Ishikawa (cell line): Measurements from ENCODE around the gene TGM5.

Experiments used
- CEBPB ChIP-seq: IDR thresholded peaks from 2 replicates; pipeline ENCODE4 v1.6.1; 2012
- EGR1 ChIP-seq: IDR thresholded peaks from 2 replicates; pipeline ENCODE4 v1.6.1; 2012
- EP300 ChIP-seq: IDR thresholded peaks from 2 replicates; pipeline ENCODE4 v1.6.1; 2012; ENCODE audit warnings: borderline replicate concordance
- MAX ChIP-seq: IDR thresholded peaks from 2 replicates; pipeline ENCODE4 v1.6.1; 2012
- NFIC ChIP-seq: IDR thresholded peaks from 2 replicates; pipeline ENCODE4 v1.6.1; 2012
- RAD21 ChIP-seq: IDR thresholded peaks from 2 replicates; pipeline ENCODE4 v1.6.1; 2012; ENCODE audit warnings: low read depth
- TAF1 ChIP-seq: IDR thresholded peaks from 2 replicates; pipeline ENCODE4 v1.6.1; 2012; ENCODE audit warnings: low read depth, mild to moderate bottlenecking
- TCF12 ChIP-seq: IDR thresholded peaks from 2 replicates; pipeline ENCODE4 v1.6.1; 2012; ENCODE audit warnings: low read depth
- YY1 ChIP-seq: IDR thresholded peaks from 2 replicates; pipeline ENCODE4 v1.6.1; 2012; ENCODE audit warnings: low read depth
- ZBTB7A ChIP-seq: IDR thresholded peaks from 2 replicates; pipeline ENCODE4 v1.6.1; 2012; ENCODE audit warnings: low read depth

- TF ChIP-seq MAX (no peak), EGR1 (no peak), TCF12 (no peak), TAF1 (no peak), NFIC (no peak), CEBPB (no peak), RAD21 (no peak), EP300 (no peak), YY1 (no peak), ZBTB7A (no peak)
These were observed 73.0 kb downstream of the TGM5 start for GRCh38 chr15:43193710-43194109.
